GM19043 (cell line): ENCODE measurements around the gene MAP4K4.

Experiments used
- ATAC-seq: cut with Tn5 transposase; IDR thresholded peaks from one replicate; pipeline ENCODE4 v1.9.1; 2021; ENCODE audit warnings: low read depth; ENCODE audit not compliant: unreplicated experiment

MAP4K4 gene

DNA sequence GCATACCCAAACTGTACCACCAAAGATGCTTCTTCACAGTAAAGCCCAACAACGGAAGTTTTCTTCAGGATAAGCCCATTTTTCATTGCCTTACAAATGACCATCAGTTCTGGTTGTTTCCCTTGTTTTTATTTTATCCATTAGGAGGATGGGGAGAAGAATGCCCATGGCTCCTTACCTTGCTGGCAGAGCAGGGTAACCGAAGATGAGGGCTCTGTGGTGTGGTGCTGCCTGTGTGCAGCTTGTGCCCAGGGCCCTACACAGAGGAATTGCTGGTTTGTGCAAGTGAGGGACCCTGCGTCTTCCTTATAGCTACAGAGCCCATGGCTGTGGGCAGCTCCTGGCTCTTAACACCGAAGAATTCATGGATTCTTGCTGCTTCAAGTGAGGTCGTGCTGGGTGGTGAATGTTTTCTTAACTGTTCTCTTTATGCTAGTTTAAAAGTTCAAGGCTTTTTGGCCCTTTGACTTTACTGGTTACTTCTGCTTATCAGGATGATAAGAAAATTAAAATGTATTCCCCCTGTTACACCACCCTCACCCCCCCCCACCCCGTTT lies 110.6 kb downstream of the MAP4K4 start:
- ATAC-seq, result no peak

DNA sequence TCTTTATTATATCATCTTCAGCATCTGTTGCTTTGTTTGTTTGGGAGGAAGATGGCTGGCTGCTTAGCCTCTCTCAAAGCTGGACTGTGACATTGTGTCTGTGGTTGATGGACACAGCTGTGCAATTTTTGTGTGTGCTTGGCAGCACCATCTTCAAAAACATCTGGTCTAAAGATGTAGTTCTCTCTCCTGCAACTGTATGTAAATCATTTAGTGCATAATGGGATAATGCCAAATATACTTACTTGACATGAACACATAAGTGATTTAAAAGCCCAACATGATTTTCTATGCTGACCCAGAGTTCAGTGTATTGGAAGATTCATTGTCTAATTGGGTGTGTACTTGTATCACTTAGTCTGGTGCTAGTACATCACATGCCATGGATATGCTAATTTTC lies 112.2 kb downstream of the MAP4K4 start:
- no peak for ATAC-seq

GRCh38 chr2:101811226-101812015 lies 113.9 kb downstream of the MAP4K4 start:
- no peak for ATAC-seq

GRCh38 chr2:101812226-101812625 lies 114.7 kb downstream of the MAP4K4 start:
- ATAC-seq, result no peak

- no peak for ATAC-seq
Observed at GRCh38 chr2:101814752-101815151, 117.2 kb downstream of the MAP4K4 start.

GRCh38 chr2:101815154-101815553 lies 117.6 kb downstream of the MAP4K4 start:
- ATAC-seq, result no peak

DNA sequence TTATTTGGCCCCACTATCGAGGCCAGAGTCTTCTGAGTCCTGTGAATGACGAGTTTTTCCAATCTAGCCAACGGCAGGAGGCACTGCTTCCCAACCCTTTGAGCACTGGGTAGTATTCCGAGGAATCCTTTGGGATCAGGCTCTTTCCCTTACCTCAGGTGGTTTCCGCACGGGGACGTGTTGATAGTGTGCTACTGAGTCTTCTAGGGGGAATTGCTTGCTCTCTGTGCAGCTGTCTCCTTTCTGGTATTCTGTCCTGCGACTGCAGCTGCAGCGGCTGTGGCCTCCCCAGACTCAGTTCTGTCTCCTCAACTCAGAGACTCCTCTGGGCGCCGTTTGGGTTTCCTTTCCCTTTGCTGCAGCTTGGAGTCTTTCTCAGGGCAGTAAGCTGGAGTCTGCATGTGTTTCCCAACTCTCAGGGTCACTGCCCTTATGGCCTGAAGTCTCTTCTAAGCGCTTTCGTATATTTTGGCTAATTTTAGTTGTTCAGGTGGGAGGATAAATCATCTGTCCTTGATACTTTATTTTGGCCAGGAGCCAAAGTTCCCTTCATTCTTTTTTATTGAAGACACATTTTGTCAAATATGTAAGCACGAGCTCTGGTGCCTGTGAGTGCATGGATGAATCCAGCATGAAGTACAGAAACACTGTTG lies 118.4 kb downstream of the MAP4K4 start:
- no peak for ATAC-seq

DNA sequence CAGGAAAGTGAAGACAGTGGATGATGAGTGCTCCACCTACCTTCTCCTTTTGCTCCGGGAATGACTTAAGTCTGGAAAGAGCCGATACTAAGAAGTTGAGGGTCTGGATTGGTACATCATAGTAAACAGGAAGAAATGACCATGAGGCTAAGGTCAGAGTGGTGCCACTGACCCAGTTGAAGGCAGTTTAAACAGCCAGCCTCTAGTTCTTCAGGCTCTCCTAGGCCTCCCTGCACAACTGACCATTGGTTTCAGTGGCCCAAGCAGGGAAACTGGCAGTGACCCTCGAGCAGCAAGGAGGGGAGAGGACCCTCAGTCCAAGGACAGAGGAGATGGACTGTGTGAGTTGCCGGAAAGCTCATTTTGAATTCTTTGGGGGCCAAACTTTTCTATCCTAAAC lies 119.1 kb downstream of the MAP4K4 start:
- ATAC-seq, result no peak

DNA sequence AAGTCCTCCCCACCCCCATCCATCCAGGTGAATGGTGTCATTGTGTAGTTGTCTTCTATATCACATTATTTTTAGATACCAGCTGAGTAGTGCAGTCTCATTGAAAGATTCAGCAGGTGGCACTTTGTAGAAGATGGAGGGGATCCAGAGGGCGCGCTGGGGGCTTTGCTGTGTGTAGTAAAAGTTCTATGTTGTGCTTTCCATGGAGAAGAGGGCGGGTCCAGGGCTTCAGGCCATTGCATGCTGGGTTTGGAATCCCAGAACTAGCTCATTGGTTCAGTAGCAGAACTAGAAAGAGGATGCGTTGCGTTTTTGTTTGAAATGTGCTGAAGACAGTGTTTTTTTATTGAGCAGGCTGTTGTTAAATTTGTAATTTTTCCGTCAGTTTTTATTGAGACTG lies 120.0 kb downstream of the MAP4K4 start:
- ATAC-seq, result no peak

GRCh38 chr2:101818531-101819451 lies 121.3 kb downstream of the MAP4K4 start:
- ATAC-seq, result no peak

DNA sequence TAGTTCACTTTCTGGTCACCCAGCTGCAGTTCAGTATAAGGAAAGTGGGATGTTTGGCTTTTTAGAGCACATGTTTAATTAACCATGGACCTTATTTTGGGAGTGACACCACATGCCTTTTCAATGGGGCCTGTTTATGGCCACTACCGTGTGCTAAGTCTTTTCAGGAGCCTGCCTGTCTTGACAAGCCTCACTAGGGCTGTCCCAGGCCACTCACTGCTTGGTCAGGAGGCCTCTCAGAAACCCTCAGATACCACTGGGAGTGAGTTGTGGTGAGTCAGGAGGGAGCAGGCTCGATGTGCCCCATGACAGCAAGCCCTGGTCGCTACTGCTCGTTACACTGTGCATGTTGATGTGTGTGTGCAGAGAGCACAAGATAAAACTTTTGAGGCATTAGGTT lies 123.0 kb downstream of the MAP4K4 start:
- ATAC-seq, result no peak

- no peak for ATAC-seq
Observed at GRCh38 chr2:101821059-101821805, 123.7 kb downstream of the MAP4K4 start.

GRCh38 chr2:101821828-101822458 lies 124.4 kb downstream of the MAP4K4 start:
- ATAC-seq, result no peak

- ATAC-seq, result no peak
Observed at GRCh38 chr2:101823347-101823791, 125.9 kb downstream of the MAP4K4 start.

DNA sequence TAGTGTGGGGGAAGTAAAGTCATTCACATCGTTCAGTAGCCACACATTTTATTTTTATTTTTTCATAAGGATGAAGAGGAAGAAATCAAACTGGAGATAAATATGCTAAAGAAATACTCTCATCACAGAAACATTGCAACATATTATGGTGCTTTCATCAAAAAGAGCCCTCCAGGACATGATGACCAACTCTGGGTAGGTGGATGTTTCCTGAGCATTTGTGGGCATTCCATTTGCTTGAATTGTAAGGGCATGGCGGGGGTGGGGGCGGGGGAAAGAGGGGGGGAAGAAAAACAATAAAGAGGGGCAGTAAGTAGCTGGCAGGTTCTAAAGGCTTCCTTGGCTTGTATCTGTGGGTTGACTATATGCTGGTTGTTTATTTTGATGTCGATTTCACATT lies 126.4 kb downstream of the MAP4K4 start:
- ATAC-seq, result no peak

- ATAC-seq, result no peak
Observed at GRCh38 chr2:101826716-101827115, 129.2 kb downstream of the MAP4K4 start.

DNA sequence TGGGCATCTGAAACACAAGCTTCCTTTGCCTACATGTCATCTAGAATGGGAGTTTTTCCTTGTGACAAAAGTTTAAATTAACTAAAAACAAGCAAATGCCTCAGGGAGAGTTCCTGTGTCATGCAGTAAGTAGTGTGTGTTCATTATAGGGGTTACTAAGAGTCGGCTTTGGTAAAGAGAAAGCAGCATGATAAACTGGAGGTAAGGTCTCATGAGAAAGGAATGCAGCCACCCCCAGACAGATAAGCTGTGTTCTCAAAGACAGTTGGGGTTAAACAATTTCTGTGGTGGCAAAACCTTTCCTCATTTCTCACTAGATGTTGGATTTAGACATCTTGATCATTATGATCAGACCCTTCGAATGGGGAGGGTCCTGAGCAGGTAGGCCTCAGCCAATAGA lies 129.7 kb downstream of the MAP4K4 start:
- ATAC-seq, result no peak

DNA sequence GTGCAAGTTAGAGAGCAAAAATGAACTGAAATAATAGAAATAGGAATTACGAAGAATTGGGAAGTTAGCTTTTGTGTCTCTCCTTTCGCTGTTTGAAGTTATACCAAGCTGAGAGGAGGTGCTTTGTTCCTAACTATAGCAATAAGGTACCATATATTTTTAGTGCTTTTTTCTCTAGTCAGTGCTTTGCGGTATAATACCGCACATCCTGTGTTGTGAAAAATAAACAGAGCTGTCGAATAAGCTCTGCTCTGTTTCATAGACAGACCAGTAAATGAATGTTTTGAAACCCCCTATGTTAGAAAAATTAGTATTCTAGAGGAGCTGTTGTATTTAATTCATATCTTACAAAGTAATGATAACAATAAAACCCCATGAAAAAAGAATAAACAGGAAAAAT lies 130.8 kb downstream of the MAP4K4 start:
- peak; percentile 43 for ATAC-seq

- ATAC-seq, result no peak
Observed at GRCh38 chr2:101828673-101829334, 131.3 kb downstream of the MAP4K4 start.
